SK-N-MC (cell line): ENCODE measurements around the gene ZNF644.

Source experiments
- DNase-seq: peaks from one replicate; pipeline ENCODE4 v3.0.0-alpha.2; 2011; ENCODE audit warnings: low read depth, low spot score
- H3K27ac ChIP-seq: fragments of 200-600 bp; sonication (generic); 2 replicates; pipeline ENCODE4 v1.5.1; 2016; ENCODE audit warnings: mixed run types
- H3K36me3 ChIP-seq: fragments of 200-600 bp; sonication (generic); 2 replicates; pipeline ENCODE4 v1.6.1; 2017; ENCODE audit warnings: antibody characterized with exemption, low read length, mixed read lengths; ENCODE audit not compliant: insufficient read depth
- H3K4me3 ChIP-seq: fragments of 200-600 bp; sonication (generic); 2 replicates; pipeline ENCODE4 v1.5.1; 2016
- H3K9ac ChIP-seq: fragments of 200-600 bp; sonication (generic); 2 replicates; pipeline ENCODE4 v1.8.0; 2017; ENCODE audit warnings: mixed run types, mixed read lengths; ENCODE audit not compliant: insufficient read length
- H3K9me3 ChIP-seq: fragments of 200-600 bp; sonication (generic); 2 replicates; pipeline ENCODE4 v1.6.1; 2017; ENCODE audit warnings: low read depth, mild to moderate bottlenecking, antibody characterized with exemption, low read length, moderate library complexity, mixed read lengths
- EZH2 ChIP-seq: fragments of 200-600 bp; sonication (generic); IDR thresholded peaks from one replicate; pipeline ENCODE4 v1.6.1; 2017; ENCODE audit warnings: antibody characterized with exemption
- FOXP2 ChIP-seq: optimal IDR thresholded peaks from 2 replicates; pipeline ENCODE3; 2011; ENCODE audit warnings: mild to moderate bottlenecking, moderate library complexity; ENCODE audit not compliant: insufficient read depth; ENCODE audit errors: extremely low read length, control extremely low read depth
- POLR2AphosphoS5 ChIP-seq: IDR thresholded peaks from 2 replicates; pipeline ENCODE4 v1.6.1; 2012; ENCODE audit warnings: mild to moderate bottlenecking, low read depth, low read length, borderline replicate concordance

Gene ZNF644

DNA sequence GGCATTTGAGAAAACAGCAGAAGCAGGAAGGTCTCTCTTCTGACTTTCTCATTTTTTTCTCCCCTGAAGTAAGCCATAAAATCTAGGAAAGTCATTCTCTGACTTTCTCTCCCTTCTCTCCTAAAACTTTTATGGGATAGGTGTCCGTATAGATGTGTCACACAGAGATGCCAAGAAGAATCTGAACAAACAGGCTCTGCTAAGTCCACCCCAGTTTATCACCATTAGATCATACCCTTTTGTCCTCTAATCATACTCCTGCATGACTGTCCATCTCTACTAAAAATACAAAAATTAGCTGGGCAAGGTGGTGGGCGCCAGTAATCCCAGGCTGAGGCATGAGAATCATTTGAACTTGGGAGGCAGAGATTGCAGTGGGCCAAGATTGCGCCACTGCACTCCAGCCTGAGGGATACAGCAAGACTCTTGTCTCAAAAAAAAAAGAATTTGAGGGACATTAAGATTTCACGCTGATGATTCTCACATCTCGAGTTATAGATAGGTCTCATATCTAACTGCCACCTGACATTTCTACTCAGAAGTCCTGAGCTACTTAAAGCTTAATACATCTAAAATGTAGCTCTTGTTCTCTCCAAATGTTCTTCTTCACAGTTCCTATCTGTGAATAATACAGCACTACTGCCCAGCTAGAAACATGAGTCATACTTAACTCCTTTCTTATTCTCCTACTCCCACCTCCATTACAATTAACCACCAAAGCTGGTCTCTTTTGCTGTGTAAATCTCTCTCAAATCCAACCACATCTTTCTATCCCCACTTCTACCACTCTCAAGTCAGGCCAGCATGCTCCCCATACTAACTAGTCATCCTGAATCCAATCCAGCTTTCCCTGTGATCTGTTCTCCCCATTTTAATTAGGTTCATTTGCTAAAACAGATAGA, 47.7 kb downstream of the ZNF644 start:
- no peak overlapping the region for H3K9ac ChIP-seq
- H3K4me3 ChIP-seq: no peak overlapping the region
- H3K36me3 ChIP-seq: peaks cover 67% of the 10 kb centered on the region
- DNase-seq: no peak
- TF ChIP-seq POLR2AphosphoS5 (no peak), EZH2 (no peak), FOXP2 (no peak)
- 0 out of 2 replicates have a peak overlapping the region, but pooled peaks have one; percentile 8 for H3K27ac ChIP-seq
- H3K9me3 ChIP-seq: no peaks in the 10 kb centered on the region

DNA sequence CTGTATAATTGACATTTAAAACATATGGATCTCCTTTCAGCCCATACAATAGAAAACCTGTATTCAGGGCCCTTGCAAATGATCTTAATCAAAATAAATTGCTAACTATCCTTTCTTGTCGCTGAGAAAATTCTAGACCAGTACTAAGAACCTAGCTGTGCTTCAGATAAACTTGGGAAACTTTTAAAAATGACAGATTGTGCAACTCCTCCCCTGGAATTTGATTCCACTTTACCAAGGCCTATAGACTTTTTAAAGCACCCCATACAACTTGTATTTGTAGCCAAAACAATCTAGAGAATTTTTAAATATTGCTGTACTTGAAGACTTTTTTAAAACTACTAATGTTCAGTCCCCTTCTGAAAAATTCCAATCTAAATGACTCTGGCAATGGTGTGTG, 51.6 kb downstream of the ZNF644 start:
- no peak for TF ChIP-seq EZH2
- TF ChIP-seq FOXP2: no peak
- TF ChIP-seq POLR2AphosphoS5: no peak
- Histone ChIP-seq H3K4me3 (no peak overlapping the region), H3K27ac (no peak overlapping the region), H3K36me3 (peaks cover 39% of the 10 kb centered on the region), H3K9ac (no peak overlapping the region), H3K9me3 (no peaks in the 10 kb centered on the region)
- DNase-seq: no peak

DNA sequence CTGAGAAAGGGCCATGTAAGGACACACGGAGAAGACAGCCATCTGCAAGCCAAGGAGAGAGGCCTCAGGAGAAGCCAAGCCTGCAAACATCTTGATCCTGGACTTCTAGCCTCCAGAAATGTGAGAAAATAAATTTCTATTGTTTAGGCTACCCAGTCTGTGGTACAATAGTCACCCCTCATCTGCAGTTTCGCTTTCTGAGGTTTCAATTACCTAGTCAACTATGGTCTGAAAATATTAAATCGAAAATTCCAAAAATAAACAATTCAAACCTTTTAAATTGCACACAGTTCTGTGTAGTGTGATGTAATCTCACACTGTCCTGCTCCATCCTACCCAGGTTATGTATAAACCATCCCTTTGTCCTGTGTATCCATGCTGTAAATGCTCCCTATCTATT, 52.6 kb downstream of the ZNF644 start:
- Histone ChIP-seq H3K36me3 (peaks cover 34% of the 10 kb centered on the region), H3K9me3 (no peaks in the 10 kb centered on the region), H3K4me3 (no peak overlapping the region), H3K9ac (no peak overlapping the region), H3K27ac (no peak overlapping the region)
- no peak for DNase-seq
- TF ChIP-seq EZH2: no peak
- TF ChIP-seq FOXP2: no peak
- no peak for TF ChIP-seq POLR2AphosphoS5

DNA sequence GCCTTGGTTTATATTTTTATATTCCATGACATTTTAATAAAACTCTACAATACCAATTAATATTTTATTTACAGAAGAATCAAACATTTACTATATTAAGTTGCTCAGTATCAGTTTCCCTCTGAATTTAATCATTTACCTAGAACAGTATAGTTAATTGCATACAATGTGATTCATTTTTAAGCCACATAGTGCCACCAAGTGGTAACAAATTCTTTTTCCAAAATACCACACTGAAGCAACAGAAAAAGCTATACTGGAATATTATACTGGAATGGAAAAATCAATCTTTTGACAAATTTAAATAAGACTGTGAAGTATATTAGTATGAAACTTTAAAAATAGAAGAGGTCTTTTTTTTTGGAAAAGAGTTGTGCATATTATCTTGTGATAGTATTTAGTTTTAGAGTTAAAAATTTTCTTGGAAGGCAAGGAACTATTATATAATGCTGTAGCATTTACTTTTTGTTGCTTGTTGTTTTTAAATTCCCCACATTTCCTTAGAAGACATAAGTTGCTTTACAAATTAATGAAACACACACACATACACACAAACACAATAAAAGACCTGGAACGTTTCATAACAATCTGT, 57.3 kb downstream of the ZNF644 start:
- Histone ChIP-seq H3K36me3 (peaks cover 28% of the 10 kb centered on the region), H3K4me3 (no peak overlapping the region), H3K9me3 (peaks cover 10% of the 10 kb centered on the region; the same call in 1 of the 2 replicates), H3K9ac (no peak overlapping the region), H3K27ac (peak overlapping the region; percentile 53)
- no peak for TF ChIP-seq EZH2
- no peak for TF ChIP-seq POLR2AphosphoS5
- TF ChIP-seq FOXP2: no peak
- DNase-seq: no peak

DNA sequence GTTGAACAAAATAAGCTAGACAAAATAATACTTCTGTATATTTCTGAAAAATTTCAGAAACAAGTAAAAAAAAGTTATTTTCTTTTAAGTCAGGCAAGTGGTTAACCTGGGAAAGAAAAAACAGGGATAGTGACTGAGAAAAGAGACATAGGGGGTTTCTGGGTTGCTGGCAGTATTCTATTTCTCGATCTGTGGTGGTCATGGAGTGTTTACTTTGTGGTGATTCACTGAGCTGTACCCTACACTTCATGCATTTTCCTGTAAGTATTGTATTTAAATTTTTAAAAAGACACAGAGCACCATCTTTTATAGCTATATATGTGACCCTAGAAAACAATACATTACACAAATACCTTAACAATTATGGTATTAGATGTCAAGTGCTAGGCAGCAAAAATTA, 58.2 kb downstream of the ZNF644 start:
- Histone ChIP-seq H3K9ac (no peak overlapping the region), H3K4me3 (no peak overlapping the region), H3K9me3 (peaks cover 14% of the 10 kb centered on the region; the same call in 1 of the 2 replicates), H3K27ac (no peak overlapping the region), H3K36me3 (peaks cover 37% of the 10 kb centered on the region)
- no peak for TF ChIP-seq POLR2AphosphoS5
- TF ChIP-seq EZH2: no peak
- no peak for TF ChIP-seq FOXP2
- DNase-seq: no peak

DNA sequence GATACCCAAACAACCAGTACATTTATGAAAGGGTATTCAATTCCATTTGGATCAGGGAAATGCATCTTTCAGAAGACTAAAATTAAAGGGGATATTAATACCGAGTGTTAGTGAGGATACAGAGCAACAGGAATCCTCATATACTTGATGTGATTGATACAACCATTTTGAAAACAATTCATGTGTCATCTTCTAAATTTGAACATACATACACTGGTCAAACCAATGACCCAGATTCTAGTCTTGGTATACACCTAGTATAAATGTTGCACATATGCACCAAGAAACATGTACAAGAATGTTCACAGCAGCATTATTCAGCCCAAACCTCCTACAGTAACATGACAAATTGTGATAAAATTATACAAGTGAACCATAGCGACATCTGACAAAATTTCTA, 58.6 kb downstream of the ZNF644 start:
- Histone ChIP-seq H3K9ac (no peak overlapping the region), H3K27ac (no peak overlapping the region), H3K4me3 (no peak overlapping the region), H3K9me3 (peaks cover 14% of the 10 kb centered on the region; the same call in 1 of the 2 replicates), H3K36me3 (peaks cover 41% of the 10 kb centered on the region)
- DNase-seq: no peak
- no peak for TF ChIP-seq EZH2
- no peak for TF ChIP-seq POLR2AphosphoS5
- no peak for TF ChIP-seq FOXP2

DNA sequence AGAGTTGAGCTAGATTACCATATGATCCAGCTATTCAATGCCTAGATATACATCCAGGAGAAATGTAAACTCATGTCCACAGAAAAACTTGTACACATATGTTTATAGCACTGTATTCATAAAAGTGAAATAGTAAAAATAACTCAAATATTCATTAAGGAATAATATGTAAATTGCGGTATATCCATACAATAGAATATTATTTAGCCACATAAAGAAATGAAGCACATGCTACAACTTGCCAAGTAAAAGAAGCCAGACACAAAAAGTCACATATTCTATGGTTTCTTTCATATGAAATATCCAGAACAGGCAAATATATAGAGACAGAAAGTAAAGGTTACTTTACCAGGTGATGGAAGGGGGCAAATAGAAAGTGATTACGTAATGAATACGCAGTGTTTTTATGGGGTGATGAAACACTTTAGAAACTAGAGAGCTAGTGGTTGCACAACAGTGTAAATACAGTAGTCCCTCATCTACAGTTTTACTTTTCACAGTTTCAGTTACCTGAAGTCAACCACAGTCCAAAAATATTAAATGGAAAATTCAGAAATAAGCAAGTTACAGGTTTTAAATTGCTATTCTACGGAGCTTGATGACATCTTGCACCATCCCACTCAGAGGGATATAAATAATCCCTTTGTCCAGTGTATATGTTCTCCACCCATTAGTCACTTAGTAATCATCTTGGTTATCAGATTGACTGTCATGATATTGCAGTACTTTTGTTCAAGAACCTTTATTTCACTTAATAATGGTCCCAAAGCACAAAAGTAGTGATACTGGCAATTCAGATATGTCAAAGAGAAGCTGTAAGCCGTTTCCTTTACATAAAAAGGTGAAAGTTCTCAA, 62.3 kb downstream of the ZNF644 start:
- peaks cover 16% of the 10 kb centered on the region; the same call in 1 of the 2 replicates for H3K9me3 ChIP-seq
- TF ChIP-seq EZH2 (no peak), POLR2AphosphoS5 (no peak), FOXP2 (no peak)
- H3K27ac ChIP-seq: no peak overlapping the region
- H3K9ac ChIP-seq: no peak overlapping the region
- peaks cover 76% of the 10 kb centered on the region for H3K36me3 ChIP-seq
- H3K4me3 ChIP-seq: no peak overlapping the region
- DNase-seq: no peak

DNA sequence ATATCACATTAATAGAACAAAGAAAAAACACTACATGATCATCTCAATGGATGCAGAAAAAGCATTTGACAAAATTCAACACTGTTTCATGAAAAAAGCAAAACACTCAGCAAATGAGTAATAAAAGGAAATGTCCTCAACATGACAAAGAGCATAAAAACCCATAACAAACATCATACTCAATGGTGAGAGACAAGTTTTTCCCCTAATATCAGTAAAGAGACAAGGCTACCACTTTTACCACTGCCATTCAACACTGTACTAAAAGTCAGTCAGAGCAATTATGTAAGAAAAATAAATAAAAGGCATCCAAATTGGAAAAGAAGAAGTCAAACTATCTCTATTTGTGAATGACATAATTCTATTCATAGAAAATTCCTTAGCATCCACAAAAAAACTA, 64.3 kb downstream of the ZNF644 start:
- no peak for DNase-seq
- Histone ChIP-seq H3K27ac (no peak overlapping the region), H3K9ac (no peak overlapping the region), H3K9me3 (peaks cover 16% of the 10 kb centered on the region; the same call in 1 of the 2 replicates), H3K36me3 (peaks cover 71% of the 10 kb centered on the region), H3K4me3 (no peak overlapping the region)
- no peak for TF ChIP-seq POLR2AphosphoS5
- no peak for TF ChIP-seq FOXP2
- TF ChIP-seq EZH2: no peak
